ENCODE data around the gene ZNF593.

The ZNF593 gene

DNA sequence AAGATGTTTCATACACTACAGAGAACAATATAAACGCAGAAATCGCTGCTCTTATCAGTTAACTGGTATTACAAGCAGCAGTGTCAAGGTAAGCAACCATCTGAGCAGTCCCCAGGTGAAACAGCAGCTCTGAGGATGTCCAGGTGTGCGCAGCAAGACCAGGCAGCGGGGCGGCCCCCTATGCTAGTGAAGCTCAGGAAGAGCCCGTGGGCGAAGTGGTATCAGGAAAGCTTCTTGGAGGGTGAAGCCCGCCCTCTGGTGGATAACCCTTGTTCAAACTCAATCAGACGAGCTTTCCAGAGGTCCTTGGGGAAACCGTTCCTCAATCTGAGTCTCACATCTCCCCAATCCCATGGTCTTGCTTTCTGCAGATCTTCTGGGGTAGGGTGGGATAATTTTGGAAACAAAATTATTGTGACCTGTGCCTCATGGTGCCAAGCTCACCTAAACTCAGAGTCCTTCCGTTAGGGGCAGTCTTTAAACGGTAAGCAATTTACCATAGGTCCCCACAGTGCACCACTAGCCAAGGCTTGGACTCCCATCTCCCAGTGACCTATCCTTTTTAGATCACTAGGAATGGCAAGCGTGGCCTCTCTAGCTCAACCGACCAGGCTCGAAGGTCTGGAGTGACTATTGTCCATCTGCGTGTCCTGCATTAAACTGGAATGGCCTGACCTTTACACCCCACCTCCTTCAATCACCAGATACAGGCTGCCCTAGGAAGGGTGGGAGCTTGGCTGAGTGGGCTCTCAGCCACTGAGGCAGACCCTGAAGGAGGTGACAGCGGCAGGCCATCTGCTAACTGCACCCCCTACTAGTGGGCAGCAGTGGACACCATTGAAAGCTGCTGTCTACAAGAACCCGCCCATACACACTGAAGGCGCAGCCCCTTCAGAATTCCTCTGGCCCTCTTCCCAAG lies 24.4 kb upstream of the ZNF593 start:
- DNase-seq = peak; percentile 66 to 96 (median 87)
- intact Hi-C loops (cut with DNase I) = loop anchor here (2.0 to 5.0 kb wide), 2 partner anchors 40 to 108 kb away; no protein-coding TSS in a partner anchor

DNA sequence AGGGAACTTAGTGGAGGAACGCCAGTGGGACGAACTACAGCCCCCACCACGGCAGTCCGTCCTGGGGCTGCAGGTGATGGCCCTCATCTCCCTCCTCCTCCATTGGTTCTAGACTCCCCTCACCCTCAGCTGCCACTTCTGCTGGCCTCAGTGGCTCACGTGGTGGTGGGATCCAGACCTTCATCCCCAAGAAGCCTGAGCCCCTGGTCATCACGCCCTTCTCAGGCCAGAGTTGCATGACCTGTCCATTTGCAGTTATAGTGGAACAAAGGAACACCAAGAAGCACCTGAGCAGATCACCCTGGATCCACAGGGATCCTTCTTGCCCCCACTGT lies 23.8 kb upstream of the ZNF593 start:
- DNase-seq = peak in 1 of 42 donors; percentile 13
- intact Hi-C loops (cut with DNase I) = loop anchor here (2.0 to 5.0 kb wide), 2 partner anchors 41 to 109 kb away; no protein-coding TSS in a partner anchor

DNA sequence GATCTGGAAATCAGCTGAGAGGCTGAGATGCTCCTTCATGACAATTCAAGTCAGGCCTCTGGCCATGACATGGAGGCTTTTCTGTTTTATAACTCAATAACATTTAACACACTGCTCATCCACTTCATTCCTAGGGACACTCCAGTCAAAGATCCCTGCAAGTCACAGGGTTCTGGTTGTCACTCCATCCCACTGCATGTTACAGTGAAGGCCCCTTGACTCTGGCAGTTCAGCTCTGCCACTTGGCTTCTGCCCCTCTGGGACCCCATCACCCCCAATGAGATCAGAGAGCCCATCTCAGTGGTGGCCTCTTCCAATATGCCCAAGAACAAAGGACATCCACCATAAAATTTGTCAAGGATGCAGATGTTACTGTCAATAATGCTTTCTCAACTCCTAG lies 20.8 kb upstream of the ZNF593 start:
- intact Hi-C loops (cut with DNase I) = loop anchor here (5.0 kb wide), 1 partner anchor 112 kb away; no protein-coding TSS in a partner anchor
- DNase-seq = peak in 3 of 42 donors; percentile 3 to 15 (median 7)

GRCh38 chr1:26153966-26154532 lies 15.7 kb upstream of the ZNF593 start:
- intact Hi-C loops (cut with DNase I) = no loop called here
- peak in 3 of 42 donors; percentile 7 to 27 (median 22) for DNase-seq

GRCh38 chr1:26154750-26155149 lies 15.0 kb upstream of the ZNF593 start:
- intact Hi-C loops (cut with DNase I) = no loop called here
- peak in 2 of 42 donors; percentile 20 to 22 for DNase-seq

GRCh38 chr1:26155370-26156284 lies 14.1 kb upstream of the ZNF593 start:
- DNase-seq = peak in 3 of 42 donors; percentile 1 to 26 (median 26)
- intact Hi-C loops (cut with DNase I) = no loop called here

DNA sequence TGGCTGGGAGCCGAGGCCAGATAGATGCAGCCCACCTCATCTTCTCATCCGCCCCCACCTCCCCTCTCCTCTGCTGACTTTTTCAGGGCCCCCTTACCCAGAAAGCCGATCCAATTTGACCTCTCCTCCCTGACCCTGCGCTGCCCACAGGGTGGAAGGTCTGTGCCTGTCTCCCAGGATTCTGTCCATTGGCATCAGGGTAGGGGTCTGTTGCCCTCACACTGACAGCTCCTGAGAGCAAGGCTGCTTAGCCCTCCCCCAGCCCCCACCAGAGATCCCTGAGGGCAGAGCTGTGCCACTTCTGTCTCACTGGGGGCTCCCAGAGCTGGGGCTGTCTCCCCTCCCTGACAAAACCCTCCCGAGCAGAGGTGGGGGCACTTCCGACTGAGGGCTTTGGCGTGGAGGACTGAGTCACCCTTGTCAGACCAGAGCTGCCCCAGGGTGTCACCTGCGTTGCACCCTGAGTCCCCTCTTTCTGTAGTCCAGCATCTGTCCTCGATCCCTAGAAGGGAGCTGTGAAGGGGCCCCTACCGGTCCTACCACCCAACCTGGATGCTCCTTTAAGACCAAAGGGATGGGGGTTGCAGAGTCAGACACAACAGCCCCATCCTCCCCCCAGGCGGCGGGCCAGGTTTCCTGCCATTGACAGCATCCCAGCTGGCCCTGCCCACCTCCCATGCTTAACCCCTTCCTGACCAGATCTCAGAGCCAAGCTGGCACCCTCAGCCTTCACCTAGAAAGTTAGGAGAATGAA lies 13.2 kb upstream of the ZNF593 start:
- intact Hi-C loops (cut with DNase I) = no loop called here

GRCh38 chr1:26158271-26158907 lies 11.3 kb upstream of the ZNF593 start:
- intact Hi-C loops (cut with DNase I) = no loop called here
- peak in 2 of 42 donors; percentile 12 to 13 for DNase-seq

More for the DNA sequence above, 13.2 kb upstream of the ZNF593 start:
- DNase-seq = peak in 4 of 42 donors; percentile 33 to 48 (median 36)

GRCh38 chr1:26158908-26159742 lies 10.6 kb upstream of the ZNF593 start, which contains the start of gene FAM110D:
FAM110D (plus strand) TSS chr1:26159079; CDS start chr1:26161292, 2,213 bp downstream.
- peak in 1 of 42 donors; percentile 14 for DNase-seq
- intact Hi-C loops (cut with DNase I) = no loop called here

- DNase-seq = no peak
- intact Hi-C loops (cut with DNase I) = loop anchor here (5.0 kb wide), 1 partner anchor 47 kb away; the partner anchor contains the start of gene PDIK1L
Observed at GRCh38 chr1:26159743-26160039, 10.0 kb upstream of the ZNF593 start.

DNA sequence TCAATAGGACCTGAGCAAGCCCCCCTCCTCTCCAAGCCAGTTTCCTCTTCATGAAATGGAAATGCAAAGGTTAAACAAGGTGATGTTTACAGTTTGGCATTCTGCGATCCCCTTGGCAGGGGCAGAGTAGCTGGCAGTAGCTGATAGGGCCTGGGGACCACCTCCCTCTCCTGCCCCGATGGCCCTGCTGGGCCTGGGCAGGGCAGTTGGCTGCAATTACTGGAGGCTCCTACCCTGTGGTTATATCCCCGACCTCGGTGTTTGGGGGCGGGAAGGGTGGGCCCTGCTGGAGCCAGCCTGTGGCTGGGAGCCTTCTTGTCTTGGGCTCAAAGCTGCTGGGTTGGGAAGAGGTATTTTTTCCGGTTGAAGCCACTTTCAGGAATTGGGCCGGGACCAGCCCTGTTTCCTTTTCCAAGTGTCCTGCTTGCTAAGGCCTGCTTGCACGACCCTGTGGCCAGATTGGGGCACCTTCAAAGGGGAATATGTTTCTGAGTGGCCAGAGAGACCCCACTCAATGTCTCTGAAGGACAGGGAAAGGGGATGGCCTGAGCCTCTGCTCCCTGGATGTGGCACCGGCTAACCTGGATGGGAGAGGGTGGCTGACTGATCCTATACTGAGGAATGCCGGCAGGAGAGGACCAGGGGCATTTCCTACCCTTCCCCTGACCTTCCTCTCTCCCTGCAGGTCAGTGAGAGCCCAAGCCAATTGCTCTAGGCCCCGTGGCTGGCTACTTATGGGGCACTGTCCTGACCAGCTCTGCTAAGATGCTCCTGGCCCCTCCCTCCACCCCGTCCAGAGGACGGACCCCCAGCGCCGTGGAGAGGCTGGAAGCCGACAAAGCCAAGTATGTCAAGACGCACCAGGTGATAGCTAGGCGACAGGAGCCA lies 8.9 kb upstream of the ZNF593 start:
- intact Hi-C loops (cut with DNase I) = loop anchor here (5.0 kb wide), 1 partner anchor 48 kb away; the partner anchor contains the start of gene PDIK1L
- DNase-seq = no peak

GRCh38 chr1:26161415-26162219 lies 8.1 kb upstream of the ZNF593 start:
- DNase-seq = peak in 40 of 42 donors; percentile 34 to 85 (median 67)
- intact Hi-C loops (cut with DNase I) = loop anchor here (5.0 kb wide), 1 partner anchor 49 kb away; the partner anchor contains the start of gene PDIK1L

DNA sequence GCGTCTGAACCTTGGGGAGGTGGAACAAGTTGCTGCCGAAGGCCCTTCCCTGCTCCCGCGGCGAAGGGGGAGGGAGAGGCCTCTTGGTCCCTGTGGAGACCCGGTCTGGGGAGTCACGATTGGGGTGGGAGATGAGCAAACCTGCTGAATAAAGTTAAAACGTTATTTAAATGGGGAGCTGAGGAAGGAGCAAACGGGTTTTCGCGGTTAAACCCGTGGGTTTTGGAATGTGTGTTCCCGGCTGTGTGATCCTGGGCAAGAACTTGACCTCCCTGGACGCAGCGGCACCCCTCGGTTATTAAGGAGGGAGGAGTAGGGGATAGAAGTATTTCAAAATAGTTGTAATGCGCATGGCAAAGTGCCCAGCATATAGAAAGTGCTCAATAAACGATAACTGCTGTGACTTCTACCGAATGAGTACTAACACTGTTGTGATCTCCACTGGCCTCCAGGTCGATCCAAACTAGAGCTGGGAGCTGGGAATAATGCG lies 7.4 kb upstream of the ZNF593 start:
- DNase-seq = no peak
- intact Hi-C loops (cut with DNase I) = loop anchor here (5.0 kb wide), 1 partner anchor 50 kb away; the partner anchor contains the start of gene PDIK1L

GRCh38 chr1:26163684-26164035 lies 6.0 kb upstream of the ZNF593 start:
- no peak for DNase-seq
- intact Hi-C loops (cut with DNase I) = loop anchor here (5.0 kb wide), 1 partner anchor 51 kb away; the partner anchor contains the start of gene PDIK1L

Measured in head of caudate nucleus (tissue), 42 donors.